HG03342 (cell line): ENCODE measurements around the gene MON1A.
"Not testable (repeated sequence)": the region's sequence is repeated elsewhere in the genome, so short reads cannot be mapped to it uniquely, and the experiment has no call there.

Experiments
- ATAC-seq: cut with Tn5 transposase; IDR thresholded peaks from one replicate; pipeline ENCODE4 v1.9.1; 2021; ENCODE audit warnings: mild to moderate bottlenecking, moderate library complexity; ENCODE audit not compliant: unreplicated experiment

The MON1A gene, protein sequence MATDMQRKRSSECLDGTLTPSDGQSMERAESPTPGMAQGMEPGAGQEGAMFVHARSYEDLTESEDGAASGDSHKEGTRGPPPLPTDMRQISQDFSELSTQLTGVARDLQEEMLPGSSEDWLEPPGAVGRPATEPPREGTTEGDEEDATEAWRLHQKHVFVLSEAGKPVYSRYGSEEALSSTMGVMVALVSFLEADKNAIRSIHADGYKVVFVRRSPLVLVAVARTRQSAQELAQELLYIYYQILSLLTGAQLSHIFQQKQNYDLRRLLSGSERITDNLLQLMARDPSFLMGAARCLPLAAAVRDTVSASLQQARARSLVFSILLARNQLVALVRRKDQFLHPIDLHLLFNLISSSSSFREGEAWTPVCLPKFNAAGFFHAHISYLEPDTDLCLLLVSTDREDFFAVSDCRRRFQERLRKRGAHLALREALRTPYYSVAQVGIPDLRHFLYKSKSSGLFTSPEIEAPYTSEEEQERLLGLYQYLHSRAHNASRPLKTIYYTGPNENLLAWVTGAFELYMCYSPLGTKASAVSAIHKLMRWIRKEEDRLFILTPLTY

DNA sequence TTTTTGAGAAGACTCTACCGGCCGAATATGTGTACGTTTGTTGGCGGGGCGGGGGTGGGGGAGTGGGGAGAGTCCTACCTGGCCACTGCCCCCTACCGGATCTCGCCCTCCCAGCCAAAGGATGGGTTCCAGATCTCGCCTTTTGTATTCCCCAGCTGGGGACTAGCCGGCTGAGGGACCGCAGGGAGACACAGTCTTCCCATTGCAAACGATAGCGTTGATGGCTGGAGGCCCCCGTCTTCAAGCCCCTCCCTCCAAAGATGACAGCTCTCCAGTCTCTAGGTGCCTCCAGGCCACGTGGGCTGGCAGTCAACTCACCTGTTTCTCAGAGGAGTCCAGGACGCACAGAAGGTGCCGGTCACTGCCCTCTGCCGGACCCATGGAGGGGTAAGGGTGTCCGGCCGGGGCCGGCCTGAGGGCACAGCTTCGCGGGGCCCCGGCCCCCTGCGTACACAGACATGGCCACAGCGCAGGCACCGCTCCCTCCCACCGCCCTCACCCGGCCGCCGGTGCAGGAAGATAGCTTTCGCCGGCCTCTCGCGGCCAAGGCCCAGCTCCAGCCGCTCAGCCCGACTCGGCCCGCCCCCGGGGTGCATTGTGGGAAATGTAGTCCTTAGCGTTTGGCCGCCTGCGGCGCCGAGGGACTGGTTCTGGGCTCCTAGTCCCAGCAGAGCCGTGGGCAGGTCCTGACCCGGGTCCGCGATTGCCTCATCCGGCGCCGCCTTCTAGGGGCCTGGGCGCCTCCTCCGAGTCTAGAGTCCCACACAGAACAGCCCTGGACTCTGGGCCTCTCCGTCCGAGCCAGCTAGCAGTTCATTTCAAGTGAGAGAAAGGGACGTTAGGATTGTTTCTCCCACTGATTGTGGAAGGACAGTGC is at the start of gene MON1A:
MON1A (minus strand) TSS at position 521 of the 877 bp plus-strand sequence. CDS start 16,465 bp downstream, outside the sequence.
- peak; percentile 82 for ATAC-seq

DNA sequence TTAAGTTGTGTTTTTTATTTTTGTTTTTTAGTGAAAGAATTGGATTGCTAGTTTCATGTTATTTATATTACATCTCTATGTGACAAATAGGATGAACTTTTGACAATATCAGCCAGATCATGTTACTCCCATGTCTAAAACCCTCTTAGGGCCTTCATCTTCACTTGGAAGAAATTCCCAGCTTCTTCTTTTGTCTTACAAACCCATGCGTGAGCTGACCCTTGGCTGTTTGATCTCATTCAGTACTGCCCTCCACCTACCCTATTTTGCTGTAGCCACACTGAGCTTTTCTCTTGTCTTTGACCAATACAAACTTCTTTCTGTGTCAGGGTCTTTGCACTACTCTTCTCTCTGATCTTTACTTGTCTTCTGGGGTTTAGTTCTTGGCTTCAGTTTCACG is 47.3 kb upstream of the MON1A start:
- ATAC-seq: no peak

DNA sequence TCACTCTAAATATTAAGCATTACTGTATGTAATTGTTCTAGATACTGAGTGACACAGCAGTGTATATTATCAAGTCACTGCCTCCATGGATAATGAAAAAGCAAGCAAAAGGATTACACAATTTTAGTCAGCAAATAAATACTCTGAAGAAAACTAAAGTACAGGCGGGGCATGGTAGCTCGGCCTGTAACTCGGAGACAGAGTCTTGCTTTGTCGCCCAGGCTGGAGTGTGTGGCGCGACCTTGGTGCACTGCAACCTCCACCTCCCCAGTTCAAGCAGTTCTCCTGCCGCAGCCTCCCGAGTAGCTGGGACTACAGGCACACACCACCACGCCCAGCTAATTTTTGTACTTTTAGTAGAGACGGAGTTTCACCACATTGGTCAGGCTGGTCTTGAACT is 43.0 kb upstream of the MON1A start:
- ATAC-seq: no peak

DNA sequence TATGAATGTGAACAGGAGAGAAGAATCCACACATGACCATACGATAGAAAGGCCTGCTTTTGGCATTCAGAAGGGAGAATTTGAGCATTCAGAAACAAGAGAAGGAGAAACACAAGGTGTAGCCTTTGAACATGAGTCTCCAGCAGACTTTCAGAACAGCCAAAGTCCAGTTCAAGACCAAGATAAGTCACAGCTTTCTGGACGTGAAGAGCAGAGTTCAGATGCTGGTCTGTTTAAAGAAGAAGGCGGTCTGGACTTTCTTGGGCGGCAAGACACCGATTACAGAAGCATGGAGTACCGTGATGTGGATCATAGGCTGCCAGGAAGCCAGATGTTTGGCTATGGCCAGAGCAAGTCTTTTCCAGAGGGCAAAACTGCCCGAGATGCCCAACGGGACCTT is 38.7 kb upstream of the MON1A start:
- ATAC-seq: no peak

DNA sequence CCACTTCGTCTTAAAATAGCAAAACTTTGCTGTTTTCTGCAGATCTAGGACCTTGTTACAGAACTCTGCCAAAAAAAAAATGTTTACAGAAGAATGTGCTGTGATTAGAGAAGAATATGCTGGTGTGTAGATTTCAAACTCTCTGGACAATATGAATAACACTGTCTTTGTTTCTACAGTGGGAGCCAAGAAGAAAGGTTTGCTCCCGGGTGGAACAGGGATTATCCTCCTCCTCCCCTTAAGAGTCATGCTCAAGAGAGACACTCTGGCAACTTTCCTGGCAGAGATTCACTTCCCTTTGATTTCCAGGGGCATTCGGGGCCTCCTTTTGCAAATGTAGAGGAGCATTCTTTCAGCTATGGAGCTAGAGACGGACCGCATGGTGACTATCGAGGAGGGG is 37.7 kb upstream of the MON1A start:
- ATAC-seq: no peak

DNA sequence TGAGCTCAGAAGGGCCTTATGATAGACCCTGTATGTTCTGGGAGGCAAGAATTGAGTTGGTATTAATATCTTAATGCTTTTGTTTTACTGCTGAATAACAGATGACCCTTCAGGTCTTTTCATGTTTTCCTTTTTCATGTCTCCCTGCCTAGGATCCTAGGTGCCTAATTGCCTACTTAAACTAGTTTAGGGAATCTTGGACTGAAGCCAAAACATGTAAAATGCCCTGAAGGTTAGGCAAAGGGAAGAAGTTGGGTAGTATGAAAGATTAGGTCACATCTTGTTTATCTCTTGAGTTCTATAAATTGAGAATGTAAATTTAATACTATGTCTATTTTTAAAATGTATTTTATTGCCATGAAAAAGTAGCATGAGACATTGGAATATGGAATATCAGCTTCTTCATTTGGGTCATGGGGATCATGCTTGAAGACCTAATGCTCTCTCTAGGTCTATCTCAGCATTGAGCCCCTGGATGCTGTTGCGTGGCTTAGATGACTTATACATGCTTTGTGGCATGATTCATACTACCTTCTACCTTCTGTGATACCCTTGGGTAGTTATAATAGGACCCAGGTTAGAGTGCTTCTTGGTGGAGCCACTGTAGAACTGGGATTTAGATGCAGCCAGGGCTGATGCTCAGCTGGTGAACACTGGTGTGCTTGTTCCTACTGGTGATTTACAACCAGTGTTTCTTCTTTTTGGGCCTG is 36.8 kb upstream of the MON1A start:
- no peak for ATAC-seq

DNA sequence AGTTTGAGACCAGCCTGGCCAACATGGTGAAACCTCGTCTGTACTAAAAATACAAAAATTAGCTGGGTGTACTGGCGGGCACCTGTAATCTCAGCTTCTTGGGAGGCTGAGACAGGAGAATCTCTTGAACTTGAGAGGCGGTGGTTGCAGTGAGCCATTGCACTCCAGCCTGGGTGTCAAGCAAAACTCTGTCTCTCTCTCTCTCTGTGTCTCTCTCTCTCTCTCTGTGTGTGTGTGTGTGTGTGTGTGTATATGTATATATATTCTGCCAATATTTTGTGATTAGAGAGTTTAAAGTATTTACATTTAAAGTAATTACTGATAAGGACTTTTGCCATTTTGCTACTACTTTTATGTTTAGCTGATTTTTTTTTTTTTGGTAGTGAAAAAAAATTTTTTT is 26.0 kb upstream of the MON1A start:
- ATAC-seq: no peak

DNA sequence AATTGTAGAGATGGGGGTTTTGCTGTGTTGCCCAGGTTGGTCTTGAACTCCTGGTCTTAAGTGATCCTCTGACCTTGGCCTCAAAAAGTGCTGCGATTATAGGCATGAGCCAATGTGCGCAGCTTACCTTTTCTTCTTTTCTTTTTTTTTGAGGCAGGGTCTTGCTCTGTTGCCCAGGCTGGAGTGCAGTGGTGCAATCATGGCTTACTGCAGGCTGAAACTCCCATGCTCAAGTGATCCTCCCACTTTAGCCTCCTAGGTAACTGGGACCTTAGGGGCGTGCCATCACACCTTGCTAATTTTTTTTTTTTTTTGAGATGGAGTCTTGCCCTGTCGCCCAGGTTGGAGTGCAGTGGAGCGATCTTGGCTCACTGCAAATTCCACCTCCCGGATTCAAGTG is 23.3 kb upstream of the MON1A start:
- ATAC-seq: no peak

DNA sequence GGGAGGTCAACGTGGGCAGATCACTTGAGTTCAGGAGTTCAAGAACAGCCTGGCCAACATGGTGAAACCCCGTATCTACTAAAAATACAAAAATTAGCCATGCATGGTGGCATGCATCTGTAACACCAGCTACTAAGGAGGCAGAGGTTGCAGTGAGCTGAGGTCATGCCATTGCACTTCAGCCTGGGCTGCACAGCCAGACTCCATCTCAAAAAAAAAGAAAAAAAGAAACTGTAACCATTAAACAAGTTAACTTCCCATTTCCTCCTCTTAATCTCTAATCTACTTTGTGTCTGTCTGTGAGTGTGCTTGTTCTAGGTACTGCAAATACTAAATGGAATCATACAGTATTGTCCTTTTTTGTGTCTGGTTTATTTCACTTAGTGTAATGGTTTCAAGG is 13.0 kb upstream of the MON1A start:
- ATAC-seq: no peak

DNA sequence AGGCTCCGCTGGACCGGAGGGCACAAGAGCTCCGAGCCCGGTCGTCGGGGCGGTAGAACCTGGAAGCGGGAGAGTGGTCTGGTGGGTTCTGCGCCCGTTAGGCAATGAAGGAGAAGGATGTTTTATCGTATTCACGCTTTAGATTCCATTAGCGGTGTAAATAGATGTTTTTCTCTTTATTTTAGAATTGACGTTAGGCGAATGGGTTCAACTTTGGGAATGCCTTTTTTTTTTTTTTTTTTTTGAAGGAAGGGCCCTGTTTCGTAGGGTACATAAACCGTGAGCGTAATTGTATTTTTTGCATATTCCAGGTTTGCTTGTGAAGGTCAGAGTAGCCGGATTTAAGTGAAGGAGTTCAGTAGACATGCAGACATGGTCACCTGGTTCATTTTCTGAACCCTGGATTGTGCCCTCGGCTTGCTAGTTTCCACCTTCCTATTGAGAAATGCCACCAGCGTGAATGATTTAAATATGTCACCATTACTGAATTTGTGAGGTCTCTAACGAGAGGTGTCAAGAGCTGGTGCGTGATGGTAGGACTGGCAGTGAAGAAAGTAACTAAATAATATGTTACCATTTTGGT is 11.1 kb upstream of the MON1A start:
- ATAC-seq: no peak

DNA sequence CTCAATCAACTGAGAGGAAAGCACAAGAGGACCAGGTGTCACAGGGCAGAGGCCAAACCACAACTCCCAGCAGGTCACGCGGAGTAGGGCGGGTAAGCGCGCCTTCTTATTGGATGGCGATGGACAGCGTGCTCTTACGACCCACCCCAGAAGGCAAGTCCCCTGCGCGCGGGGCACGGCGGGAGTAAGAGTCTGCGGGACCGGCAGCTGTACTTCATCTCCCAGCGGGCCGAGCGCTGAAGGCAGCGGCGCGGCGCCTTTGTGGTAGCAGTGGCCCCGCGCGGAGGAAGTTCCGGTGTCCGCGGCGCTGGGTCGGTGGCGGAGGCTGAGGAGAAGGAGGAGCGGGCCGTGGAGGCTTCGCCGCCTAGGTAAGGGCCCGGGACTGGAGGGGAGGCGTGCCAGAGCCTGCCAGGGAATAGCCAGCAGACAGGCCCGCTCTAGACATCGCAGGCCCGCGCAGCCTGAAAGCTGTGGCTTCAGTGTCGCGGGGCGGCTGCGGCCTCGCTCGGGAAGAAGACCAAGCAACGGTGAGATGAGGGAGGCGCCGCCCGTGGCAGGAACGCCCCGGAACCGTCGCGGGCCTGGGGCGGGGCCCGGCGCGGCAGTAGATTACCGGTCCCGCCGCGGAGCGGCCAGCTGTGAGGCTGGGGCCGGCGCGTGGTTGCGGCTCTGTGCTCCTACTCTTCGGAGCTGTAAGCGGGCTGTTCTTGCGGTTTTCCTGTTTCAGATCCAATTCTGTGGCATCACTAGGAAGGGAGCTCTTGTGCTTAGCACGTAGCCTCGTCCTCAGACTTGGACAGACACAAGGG is 10.5 kb upstream of the MON1A start, which contains the start of gene RBM6:
RBM6 (plus strand) TSS at position 293 of the 809 bp plus-strand sequence. CDS start 22,492 bp downstream, outside the sequence.
- ATAC-seq: peak; percentile 90

DNA sequence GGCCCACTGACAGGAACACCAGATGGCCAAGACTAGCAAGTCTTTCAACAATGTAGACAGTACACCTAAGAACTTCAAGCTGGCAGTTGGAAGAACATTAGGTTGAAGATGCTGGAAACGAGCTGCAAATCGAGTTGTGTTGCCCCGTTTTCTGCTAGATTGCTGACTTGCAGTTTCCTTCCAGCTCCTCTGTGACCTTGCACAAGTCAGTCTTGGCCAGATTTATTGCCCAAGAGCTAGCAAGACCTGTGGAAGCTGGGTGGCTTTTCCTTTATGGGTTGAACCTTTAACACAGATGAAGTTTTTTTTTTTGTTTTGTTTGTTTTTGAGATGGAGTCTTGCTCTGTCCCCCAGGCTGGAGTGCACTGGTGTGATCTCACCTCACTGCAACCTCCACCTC is 7.5 kb upstream of the MON1A start:
- no peak for ATAC-seq

DNA sequence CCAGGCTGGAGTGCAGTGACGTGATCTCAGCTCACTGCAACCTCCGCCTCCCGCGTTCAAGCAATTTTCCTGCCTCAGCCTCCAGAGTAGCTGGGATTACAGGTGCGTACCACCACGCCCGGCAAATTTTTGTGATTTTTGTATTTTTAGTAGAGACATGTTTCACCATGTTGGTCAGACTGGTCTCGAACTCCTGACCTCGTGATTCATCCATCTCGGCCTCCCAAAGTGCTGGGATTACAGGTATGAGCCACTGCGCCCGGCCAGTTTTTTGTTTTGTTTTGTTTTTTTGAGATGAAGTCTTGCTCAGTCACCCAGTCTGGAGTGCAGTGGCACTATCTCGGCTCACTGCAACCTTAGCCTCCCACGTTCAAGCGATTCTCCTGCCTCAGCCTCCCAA is 2.7 kb upstream of the MON1A start:
- not testable (repeated sequence) for ATAC-seq

DNA sequence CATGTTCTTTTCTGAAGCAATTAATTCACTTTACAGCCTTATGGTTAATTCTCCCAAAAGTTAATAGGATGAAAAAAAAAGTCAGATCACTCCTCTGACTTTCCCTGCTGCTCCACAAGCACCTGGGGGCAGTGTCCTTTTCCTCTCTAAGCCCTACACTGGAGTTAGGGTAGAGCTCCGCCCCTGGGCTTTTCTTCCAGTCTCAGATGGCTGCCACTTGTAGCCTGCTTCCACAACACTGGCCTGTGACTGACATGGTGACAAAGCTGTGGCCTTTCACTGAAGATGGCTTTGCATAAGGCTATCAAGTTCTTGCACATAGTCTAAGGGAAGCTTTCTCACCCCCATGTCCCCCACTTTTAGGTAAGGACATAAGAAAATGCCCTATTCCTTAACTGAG is 1.3 kb upstream of the MON1A start:
- ATAC-seq: no peak

DNA sequence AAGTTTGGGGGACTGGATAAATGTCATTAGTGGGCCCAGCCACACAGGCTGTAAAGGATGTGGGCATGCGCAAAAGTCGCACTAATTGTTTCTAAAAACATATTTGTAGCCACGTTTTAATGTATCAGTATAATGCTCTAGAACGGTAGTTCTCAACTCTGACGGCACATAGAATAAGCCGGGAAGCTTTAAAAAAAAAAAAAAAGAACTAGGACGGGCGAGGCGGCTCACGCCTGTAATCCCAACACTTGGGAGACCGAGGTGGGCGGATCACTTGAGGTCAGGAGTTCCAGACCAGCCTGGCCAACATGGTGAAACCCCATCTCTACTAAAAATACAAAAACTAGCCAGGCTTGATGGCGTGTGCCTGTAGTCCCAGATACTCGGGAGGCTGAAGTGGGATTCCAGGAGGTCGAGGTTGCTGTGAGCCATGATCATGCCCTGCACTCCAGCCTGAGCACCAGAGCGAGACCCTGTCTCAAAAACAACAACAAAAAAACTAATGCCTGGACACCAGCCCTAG is 618 bp upstream of the MON1A start:
- ATAC-seq: no peak

DNA sequence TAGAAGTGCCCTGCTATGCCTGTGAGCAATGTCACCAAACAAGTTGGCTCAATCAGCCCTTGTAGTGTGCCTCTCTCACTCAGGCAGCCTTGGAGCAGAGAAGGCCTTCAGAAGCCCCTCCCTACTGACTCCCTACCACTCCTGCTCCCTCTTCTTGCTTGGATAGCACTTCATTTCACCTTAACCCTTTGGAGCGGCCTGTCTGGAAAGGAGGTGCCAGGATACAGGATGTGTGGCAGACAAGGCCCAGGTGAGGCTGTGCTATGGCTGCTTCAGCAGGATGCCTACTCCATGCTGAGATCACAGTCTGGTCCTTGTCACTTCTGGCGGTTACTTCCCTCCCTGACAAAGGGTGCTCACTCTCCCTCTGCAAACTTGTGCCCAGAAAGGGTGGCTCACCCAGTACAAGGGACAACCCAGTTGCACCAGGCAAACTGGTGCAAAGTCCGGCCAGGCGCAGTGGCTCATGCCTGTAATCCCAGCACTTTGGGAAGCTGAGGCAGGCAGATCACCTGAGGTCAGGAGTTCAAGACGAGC is 1.1 kb downstream of the MON1A start:
- ATAC-seq: no peak

DNA sequence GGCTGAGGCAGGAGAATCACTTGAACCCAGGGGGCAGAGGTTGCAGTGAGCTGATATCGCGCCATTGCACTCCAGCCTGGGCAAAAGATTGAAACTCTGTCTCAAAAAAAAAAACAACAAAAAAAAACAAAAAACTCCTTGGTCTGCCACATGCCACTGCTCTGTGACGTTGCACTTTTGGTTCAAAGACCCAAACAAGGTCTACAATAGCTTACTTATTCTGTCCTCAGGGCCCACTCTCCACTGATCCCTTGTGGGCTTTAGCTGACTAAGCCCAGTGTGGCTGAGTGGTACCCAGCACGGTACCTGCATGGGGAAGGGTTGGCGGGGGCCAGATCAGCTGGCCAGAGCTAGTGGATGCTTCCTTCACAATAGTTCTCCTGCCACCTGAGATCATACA is 1.8 kb downstream of the MON1A start:
- ATAC-seq: no peak

DNA sequence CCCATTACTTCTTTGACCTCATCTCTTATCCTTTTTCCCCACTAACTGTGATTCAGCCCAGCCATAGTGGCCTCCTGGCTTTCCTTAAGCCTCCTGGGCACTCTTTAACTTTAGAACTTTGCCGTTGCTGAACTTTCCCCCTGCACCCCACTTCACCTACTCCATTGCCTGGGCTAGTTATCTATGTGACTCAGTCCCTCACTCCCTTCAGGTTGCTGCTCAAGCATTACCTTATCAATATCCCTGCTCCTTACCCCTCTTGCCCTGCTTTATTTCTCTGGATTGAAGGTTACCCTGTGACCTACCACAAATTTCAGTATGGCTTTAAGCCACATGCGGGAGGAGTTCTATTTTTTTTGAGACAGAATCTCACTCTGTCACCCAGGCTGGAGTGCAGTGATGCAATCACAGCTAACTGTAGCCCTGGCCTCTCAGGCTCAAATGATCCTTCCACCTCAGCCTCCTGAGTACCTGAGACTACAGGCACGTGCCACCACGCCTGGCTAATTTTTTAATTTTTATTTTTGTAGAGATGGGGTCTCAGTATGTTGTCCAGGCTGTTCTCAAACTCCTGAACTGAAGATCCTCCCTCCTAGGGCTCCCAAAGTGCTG is 3.4 kb downstream of the MON1A start:
- no peak for ATAC-seq

DNA sequence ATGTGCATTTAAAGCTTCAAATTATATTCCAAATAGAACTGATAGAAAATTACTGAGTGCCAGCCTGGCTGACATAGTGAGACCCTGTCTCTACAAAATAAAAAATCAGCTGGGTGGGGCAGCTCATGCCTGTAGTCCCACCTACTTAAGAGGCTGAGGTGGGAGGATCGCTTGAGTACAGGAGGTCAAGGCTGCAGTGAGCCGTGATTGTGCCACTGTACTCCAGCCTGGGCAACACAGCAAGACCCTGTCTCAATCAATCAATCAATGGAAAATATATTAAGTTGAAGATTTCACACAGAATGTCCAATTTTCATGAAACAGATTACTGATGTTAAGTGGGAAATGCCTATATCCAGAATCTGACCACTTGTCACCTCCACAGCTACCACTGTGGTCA is 4.1 kb downstream of the MON1A start:
- ATAC-seq: no peak
